Glomerular visceral epithelial cell (primary cell): Measurements from ENCODE around the gene SPTBN4.
A peak's percentile ranks its signal among the peaks of the same experiment; 100 is the strongest.
"Not testable (repeated sequence)": the region's sequence is repeated elsewhere in the genome, so short reads cannot be mapped to it uniquely, and the experiment has no call there.

Source experiments
- DNase-seq: peaks from one replicate; pipeline ENCODE4 v3.0.0-alpha.2; 2016; ENCODE audit errors: extremely low spot score

The SPTBN4 gene

DNA sequence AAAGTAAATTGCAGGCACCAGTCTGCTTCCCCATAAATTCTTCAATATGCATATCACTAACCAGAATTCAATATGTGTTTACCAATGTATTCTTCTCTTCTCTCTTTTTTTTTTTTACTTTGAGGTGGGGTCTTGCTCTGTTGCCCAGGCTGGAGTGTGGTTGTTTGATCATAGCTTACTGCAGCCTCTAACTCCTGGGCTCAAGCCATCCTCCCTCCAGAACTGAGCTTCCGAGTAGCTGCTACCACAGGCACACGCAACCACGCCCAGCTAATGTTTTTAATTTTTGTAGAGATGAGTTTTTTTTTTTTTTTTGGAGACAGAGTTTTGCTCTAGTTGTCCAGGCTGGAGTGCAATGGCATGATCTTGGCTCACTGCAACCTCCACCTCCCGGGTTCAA is 151.2 kb downstream of the SPTBN4 start:
- DNase-seq: no peak

DNA sequence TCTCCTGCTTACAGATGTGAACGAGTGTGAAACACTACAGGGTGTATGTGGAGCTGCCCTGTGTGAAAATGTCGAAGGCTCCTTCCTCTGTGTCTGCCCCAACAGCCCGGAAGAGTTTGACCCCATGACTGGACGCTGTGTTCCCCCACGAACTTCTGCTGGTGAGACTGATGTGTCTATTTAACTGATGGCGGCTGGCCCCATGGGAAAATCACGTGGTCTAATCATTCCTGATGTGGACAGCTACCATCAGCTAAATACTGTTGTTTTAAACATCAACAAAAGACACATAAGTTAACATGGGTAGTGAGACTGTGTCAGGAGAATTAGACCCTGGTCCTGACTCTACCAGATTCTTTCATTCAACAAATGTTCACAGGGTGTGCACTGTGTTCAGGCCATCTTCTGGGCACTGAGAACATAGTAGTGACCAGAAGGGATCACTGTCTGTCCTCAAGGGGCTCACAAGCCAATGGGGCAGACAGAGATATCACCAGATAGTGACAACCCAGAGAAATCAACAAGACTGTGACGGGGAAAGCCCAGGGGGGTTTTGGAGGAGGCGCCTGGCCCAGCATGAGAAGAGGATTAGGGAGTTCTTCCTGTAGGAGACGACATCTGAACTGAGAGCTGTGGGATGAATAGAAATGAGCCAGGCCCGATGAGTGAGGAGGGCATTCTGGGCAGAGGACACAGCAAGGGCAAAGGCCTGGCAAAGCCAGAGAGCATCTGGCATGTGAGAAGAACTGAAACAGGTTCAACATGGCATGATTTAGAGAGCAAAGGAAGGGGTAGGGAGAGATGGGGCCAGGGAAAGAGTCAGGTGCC is 152.7 kb downstream of the SPTBN4 start:
- DNase-seq: no peak

DNA sequence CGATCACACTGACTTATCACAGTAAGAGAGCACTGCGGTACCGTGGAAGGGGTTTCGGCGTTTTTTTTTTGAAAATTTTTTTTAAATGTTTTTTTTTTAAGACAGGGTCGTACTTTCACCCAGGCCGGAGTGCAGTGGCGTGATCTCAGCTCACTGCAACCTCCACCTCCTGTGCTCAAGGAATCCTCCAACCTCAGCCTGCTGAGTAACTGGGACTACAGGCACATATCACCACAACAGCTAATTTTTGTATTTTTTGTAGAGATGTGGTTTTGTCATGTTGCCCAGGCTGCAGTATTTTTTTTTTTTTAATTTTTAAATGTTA is 153.3 kb downstream of the SPTBN4 start:
- no peak for DNase-seq

DNA sequence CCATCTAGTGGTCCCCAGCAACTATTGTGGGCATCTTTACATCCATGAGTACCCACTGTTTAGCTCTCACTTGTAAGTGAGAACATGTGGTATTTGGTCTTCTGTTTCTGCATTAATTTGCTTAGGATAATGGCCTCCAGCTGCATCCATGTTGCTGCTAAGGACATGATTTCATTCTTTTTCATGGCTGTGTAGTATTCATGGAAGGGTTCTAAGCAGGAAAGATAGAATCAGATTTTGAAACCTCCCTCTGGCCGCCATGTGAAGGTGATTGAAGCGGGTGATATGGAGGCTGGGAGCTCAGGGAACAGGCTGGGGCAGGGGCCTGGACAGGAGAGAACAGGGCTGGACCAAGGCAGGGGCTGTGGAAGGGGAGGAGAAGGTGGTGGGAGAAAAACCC is 154.5 kb downstream of the SPTBN4 start:
- DNase-seq: no peak

DNA sequence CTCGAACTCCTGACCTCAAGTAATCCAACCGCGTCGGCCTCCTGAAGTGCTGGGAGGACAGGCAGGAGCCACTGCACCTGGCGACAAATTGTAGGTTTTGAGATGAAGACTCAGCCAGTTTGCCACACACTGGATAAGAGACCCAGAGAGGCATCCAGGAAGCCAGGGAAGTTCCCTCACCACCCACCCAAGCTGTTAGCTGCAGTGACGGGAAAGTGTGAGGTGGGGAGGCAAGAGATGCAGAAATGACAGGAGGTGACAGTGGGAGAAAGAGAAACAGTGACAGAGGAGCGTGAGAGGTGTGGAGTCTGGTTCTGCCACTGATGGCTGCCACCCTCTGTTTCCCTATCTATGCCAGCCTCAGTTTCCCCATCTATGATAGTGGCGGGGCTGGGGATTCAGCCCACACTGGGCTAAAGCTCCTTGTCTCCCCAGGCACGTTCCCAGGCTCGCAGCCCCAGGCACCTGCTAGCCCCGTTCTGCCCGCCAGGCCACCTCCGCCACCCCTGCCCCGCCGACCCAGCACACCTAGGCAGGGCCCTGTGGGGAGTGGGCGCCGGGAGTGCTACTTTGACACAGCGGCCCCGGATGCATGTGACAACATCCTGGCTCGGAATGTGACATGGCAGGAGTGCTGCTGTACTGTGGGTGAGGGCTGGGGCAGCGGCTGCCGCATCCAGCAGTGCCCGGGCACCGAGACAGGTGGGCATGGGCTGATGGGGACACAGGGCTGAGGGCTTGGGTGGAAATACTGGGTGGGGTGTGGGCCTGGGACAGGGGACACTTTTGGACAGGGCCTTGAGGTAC is 155.4 kb downstream of the SPTBN4 start:
- DNase-seq: no peak

DNA sequence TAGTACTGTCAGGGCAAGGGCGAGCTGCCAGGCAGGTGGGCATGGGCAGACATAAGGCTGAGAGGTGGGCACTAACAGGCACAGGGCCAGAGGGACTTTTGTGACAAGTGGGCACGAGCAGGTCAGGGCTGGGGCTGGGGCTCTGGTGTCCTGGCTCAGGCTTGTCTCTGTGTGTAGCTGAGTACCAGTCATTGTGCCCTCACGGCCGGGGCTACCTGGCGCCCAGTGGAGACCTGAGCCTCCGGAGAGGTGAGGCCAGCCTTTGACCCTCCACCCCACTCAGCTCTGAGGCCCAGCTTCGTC is 155.9 kb downstream of the SPTBN4 start:
- no peak for DNase-seq

DNA sequence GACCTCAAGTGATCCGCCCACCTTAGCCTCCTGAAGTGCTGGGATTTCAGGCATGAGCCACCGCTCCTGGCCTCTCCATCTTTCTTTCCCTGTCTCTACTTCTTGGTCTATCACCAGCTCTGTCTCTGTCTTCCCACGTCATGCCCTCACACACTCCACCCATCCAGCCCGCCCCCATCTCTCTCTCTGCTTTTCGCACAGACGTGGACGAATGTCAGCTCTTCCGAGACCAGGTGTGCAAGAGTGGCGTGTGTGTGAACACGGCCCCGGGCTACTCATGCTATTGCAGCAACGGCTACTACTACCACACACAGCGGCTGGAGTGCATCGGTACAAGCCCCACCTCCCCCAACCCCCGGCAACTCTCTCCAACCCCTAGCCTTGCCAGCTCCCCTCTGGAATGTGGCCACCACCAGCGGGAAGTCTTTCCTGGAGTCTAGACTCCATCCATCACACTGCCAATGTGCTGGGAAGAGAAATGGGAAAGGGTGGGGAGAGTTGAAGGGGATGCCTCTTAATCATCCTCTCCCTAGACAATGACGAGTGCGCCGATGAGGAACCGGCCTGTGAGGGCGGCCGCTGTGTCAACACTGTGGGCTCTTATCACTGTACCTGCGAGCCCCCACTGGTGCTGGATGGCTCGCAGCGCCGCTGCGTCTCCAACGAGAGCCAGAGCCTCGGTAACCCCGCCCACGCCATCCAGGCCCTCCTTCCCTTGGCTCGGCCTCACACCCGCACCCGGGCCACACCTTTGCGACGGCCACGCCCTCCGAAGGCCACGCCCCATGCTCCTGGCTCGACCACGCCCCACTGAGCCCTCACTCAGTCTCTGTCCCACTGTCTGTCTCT is 156.8 kb downstream of the SPTBN4 start:
- DNase-seq: peak; percentile 82

DNA sequence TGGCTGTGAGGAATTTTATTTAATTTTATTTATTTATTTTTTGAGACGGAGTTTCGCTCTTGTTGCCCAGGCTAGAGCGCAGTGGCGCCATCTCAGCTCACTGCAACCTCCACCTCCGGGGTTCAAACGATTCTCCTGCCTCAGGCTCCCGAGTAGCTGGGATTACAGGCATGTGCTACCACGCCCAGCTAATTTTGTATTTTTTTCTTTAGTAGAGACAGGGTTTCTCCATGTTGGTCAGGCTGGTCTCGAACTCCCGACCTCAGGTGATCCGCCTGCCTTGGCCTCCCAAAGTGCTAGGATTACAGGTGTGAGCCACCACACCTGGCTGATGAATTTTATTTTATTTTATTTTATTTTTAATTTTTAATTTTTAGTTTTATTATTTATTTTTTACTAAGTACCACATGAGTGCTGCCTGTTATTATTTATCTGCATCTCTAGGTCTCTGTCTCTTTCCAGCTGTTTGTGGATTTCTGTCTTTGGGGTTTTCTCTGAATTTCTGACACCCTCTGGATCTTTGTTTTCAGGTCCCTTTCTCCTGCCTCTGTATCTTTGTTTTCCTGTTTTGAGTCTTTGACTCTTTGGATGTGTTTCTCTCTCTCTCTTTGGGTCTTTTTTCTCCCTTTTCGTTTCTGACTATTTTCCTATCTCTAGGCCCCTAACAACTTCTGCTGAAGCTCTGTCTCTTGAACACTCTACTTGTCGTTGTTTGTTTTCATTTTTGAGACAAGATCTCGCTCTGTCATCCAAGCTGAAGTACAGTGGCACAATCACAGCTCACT is 157.8 kb downstream of the SPTBN4 start:
- not testable (repeated sequence) for DNase-seq

DNA sequence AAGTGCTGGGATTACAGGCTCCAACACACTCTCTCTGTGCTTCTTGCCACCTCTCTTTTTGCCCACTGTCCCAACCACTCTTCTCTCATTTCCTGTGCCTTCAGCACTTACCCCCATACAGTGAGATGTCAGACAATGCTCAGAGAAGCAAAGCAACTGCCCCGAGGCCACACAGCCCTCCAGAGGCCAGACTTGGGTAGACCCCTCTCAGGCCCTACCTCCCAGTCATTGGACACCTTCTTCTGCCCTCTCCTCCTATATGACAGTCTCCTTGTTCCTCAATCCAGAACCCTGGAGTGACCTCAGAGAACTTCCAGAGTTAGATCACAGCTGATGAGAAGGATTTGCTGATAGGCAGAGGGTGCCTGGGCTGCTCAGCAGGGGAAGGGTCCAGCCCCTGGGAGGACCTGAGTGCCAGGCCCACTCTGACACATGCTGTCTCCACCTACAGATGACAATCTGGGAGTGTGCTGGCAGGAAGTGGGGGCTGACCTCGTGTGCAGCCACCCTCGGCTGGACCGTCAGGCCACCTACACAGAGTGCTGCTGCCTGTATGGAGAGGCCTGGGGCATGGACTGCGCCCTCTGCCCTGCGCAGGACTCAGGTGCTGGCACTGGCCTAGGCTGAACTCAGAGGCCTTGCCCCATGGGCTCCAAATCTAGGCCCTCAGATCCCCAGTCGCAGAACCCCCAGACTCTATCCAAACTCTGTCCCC is 158.8 kb downstream of the SPTBN4 start:
- DNase-seq: no peak
